IPS DF 4.7 (cell line): ENCODE results near the gene KLF15.
A peak's percentile ranks its signal among the peaks of the same experiment; 100 is the strongest.

ENCODE experiments used
- DNase-seq: peaks from one replicate; pipeline ENCODE4 v3.0.0-alpha.2; 2013; ENCODE audit warnings: low spot score; ENCODE audit errors: extremely low read depth

The KLF15 gene

DNA sequence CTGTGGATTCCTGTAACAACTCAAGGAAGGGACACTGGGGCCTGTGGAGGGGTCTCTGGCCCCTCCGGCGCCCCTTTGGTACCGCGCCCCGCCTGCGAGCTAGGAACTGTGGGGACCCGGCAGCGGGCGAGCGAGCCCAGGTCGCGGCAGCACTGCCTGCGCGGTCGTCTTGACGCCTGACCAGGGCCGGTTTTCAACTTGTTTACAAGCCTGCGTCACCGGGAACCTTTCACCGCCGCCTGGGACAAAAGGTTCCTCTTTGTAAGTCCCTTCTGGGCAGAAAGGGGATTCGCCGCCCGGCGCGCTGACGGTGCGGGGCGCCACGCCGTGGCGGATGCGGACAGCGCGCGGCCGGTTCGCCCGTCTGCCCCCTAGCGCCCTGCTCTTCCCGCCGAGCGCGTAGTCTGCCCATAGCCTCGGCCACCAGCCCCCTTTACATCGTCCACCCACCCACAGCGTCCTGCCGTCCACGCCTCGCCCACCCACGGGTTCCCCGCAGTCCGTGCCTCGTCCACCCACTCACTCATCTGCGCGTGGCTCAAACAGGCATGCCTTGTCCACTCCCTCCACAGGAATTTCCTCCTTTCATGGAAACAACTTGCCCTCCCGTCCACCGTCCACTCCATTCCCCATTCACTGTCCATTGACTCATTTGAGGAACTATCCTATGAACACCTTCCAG is 32.0 kb upstream of the KLF15 start:
- DNase-seq, result peak; percentile 75

DNA sequence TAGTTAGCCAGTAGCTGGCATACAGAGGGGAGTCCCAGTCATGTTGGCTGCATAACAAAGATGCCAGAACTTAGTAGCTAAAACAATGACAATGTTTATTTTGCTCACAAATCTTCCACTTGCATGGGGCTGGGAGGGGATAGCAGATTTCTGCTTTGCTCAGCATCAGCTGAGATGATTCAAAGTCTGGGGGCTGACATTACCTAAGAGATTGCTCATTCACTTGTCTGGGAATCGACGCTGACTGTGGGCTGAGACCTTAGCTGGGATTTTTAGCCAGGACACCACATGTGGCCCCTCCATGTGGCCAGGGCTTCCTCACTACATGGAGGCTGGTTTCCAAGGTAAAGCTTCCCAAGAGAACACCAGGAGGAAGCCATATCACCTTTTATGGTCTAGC is 24.8 kb upstream of the KLF15 start:
- no peak for DNase-seq

DNA sequence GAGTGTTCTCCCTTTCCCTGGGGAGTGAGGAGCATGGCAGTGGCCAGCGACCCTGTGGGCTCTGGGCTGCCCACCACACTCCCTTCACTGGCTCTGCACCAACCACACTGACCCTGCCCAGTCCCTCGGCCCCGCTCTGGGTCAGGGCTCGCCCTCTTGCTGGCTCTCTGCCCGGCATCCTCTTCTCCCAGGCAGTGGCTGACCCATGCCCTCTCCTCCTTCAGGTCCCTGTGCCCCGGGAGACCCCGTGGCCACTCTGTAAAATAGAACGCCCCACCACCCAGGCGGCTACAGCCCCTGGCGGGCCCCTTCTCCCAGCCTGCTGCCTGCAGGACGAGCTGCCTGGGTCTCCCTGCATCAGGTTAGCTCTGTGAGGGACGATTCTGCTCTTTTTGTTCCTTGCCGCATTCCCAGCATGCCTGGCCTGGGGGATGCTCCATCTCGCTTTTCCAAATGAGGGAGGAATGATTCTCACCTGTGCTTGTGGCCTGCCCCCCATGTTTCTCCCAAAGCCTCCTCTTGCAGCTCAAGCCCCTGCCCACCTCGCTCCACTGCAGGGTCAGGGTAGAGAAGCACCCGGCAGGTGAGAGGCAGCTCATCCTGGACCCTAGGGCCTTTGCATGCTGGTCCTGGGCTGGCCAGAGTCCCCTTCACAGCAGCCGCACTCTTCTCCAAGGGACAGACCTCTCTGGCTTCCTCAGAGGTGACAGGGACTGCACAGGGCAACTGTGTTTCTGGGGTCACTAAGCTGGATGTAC is 23.0 kb upstream of the KLF15 start:
- no peak for DNase-seq

DNA sequence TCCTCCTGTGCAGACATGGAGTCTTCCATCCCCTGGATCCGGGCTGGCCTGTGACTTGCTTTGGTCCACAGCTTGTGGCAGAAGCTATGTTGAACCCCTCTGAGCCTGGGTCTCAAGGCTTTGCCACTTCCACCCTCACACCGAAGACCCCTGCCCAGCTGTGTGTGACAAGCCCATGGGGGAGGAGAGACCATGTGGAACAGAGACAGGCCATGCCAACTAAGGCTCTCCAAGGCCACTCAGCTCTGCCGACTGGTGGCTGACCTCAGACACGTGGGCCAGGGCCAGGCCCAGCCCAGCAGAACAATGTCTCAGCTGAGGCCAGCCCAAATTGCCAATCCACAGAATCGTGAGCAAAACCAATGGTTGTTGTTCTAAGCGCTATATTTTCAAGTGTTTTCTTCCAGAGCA is 21.1 kb upstream of the KLF15 start:
- no peak for DNase-seq

DNA sequence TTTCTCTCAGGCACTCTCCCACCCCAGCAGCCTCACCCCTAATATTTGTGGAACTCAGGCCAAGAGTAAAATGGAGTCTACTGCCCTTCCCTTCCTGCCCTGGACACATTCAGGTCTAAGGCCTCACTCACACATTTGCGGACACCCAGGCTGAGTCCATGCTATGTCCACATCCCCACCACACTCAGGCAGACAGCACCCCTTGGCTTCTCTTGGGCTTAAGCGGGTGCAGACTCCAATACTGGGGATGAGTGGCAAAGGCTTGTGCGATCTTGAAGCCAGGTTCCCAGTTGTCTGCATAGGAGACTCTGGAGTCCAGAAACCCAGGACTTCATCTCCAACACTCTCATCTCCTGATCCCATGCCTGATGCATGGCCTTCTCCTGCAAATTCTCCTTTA is 20.0 kb upstream of the KLF15 start:
- no peak for DNase-seq

DNA sequence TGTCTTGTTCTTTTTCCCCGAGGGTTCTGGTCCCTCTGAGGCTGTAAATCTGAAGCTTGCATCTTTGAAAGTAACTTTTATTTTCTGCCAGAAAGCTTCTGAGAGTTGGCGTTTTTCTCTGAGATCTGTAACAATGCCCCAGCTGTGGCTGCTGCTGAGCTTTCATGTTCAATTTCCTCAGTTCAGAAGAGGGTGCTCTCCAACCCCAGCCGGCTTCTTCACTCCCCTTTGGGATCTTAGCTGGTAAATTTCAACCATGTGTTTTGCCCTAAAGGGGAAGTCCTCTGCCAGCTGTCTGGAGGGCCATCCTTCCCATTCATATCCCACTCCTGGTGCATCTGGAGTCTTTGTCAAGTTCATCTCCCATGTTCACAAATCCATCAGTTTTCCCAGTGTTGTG is 19.2 kb upstream of the KLF15 start:
- DNase-seq, result no peak

DNA sequence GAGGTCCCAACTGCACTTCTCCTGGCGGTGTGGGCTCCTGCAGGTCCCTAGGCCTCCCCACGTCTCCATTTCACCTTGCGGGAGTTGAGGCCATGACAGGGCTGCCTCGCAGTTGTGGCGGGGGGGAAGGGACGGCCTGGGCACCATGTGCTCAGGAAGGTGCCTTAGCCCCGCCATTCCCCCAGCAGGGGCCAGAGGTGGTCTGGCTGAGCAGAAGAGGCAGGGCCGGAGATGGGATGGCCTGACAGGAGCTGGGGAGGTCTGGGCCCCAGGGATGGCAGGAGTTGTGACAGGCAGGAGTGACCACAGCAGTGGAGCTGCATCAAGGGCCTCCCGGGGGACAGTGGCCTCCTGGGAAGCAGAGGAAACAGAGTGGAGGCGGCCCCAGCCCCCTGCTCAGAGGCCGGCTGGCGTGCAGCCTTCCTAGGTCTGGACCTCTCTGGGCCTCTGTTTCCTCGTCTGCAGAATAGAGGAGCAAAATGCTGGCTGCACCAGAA is 18.7 kb upstream of the KLF15 start:
- DNase-seq, result no peak

DNA sequence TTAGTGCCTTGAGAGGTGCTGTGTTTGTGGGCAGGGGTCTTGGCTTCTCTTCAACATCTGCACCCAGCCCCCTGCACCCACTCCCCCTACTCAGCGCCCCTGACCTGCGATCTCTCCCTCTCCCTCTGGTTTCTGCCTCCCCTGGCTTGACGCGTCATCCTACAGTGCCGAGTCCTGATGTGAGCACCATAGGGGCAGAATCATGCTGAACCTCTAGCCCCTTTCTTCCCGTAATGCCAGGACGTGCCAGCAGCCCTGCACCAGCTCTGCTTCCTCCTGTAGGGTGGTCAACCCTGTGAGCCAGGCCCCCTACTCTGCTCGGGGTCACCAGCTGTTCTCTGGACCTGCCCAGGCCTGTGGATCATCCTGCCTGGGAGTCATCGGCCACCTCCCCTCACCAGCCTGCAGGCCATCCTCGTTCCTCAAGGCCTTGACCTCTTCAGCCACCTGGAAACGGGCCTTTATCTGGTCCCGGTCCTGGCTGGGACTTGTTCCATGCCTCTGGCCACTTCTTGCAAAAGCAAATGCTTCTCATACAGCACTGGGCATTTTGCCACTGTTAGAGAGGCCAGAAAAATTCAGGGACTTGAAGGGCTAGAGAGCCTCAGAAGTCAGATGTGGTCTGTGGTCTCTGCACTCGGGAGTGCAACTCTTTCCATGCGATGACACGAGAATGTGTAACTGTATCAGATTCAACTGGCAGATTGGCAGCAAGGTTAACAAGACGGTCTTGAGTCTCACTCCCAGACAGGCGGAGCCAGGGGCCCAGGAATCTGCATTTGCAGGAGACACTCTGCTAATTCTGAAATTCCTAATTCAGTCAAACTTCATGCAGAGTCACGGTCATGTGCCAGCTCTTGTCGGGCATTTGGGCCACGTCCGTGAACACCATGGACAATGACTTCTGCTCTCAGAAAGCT is 16.7 kb upstream of the KLF15 start:
- DNase-seq, result no peak

DNA sequence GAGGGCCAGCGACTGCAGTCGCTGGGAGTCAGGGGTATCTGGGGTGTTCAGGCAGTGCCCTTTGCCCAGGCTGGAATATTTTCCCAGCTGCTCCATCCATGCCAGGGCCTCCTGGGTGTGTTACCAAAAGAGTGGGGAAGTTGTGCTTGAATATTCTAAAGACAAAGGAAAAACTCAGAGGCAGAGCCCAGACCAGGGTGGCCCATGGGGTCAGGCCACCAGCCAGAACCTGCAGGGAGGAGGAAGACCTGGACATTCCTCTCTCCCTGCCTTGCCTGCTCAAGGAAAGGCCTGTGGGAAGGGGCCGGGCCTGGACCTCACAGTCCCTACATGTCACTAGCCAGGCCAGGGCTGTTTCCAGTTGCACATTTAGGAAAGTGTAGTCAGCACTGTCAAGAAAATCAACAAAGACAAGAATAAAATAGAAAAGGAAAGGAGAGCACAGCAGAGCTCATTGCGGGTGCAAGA is 16.0 kb upstream of the KLF15 start:
- DNase-seq, result no peak

DNA sequence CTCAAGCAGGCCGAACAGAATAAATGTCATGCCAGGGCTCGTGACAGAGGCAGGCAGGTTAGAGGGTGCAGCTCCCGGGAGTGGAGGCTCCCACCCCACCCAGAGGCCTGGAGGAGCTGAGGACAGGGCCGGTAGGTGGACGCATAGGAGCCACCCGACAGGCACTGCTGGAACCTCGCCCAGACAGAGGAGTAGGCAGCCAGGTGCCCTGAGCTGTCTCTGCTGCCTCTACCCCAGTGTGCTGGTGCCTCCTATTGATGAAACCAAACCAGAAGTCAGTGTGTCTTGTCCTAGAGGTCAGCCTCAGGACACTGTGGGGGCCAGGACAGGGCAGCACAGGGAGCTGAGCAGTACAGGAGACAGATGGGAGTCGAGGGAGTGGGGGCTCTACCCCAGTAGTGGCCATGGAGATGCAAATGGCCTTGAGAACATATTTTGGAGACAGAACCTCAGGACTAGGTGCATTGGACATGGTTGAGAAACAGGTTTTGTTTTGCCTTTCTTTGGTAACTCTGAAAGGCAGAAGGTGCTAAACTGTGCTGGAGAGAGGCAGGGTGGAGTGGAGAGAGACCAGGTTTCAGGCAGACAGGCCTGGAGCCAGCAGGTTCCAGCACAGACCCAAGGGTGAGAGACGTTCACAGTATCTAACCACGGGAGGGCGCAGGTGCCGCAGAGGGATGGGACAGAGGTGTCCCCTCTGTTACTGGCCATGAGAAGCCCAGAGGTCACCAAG is 15.4 kb upstream of the KLF15 start:
- DNase-seq, result no peak

DNA sequence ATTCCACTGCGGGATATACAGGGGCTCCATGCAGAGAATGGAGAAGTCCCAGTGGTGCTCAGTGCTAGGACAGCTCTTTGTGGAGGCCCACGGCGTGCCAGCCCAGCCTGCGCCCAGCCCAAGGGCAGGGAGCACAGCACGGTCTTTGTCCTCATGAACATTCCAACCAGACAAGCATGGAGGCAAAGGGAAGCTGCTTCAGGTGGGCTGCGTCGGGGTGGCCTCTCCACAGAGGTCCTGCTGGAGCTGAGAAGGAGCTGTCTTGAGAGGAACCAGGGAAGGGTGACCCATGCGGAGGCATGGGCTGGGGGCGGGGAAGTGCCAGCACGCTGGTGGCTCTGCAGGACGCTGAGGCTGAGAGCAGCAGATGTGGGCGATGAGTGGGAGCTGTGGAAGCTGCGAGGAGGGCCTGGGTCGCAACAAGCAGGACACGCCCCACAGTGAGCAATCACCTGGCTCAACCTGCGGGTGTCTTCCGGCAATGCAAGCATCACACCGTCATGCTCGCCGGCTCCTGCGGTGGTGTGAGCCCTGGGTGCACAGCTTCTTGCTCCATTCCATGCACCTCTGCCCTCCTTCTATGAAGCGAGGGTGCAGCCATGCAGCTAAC is 14.0 kb upstream of the KLF15 start:
- no peak for DNase-seq

DNA sequence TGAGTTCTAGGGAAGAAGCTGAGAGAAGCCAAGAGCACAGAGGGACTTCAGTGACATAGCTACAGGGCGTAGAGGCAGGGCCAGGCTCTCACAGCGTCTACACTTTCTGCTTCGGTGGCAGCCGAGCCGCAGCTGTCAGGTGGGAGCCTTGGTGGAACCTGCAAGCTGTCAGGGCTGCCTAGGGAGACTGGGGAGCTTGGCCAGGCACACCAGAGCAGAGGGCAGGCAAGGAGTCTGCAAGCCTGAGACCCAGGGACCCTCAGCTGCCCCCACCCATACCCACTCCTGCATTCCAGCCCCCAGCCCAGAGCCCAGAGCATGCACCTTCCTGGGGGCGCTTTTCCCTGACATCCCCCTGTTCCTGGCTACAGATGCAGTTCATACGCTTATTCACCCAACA is 13.4 kb upstream of the KLF15 start:
- DNase-seq, result no peak

DNA sequence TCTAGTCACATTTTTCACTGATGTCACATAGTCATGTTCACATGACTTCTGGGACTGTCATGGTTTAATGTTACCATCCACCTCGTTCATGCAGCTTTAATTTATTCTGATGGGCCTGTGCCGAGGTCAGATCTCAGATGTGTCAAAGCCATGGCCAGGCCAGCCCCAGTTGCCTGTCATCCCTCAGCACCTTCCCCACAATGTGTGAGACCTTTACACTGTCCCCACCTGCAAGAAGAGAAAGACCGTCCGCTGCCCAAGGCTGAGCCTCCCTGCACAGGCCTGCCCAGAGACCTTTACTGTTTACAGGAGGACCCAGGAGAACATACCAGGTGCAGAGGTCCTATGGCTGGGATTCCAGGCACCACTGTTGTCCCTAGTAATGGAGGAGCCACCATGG is 12.8 kb upstream of the KLF15 start:
- no peak for DNase-seq

DNA sequence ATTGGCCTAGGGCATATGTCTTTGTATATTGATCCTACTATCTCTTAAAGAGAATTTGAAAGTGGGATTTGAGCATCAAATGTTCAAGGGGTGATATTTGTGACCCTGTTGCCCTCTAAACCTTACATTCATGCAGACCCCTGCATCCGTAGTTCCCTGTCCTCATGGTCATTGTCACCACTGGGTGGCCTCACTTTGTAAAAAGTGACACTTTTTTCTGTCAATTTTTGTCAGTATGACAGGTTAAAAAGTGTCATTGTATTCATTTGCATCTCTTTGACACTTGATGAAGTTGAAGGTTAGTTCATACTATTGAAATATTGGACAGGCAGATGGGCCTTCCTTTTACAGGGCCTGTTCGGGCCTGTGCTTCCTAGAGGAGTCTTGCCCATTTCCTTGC is 12.3 kb upstream of the KLF15 start:
- no peak for DNase-seq

DNA sequence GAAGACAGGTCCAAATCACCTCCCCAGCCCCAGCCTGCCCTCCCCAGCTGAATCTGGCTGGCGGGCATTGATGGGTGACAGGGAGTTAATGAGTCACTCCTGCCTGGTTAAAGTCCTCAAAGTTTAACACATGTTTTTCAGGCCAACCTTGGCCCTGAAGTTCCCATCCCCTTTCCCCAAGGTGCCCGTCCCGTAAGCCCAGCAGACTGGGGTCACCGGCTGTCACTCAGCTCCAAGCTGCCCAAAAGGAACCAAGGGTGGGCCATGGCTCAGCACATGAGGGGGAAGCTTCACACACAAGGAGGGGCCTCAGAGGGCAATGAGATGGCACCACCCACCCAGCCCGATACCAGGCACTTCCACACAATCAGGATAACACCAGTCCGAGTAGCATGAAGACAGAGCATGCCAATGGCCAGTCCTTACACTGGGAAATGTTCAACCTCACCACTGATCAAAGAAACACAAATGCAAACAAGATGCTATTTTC is 10.2 kb upstream of the KLF15 start:
- no peak for DNase-seq

DNA sequence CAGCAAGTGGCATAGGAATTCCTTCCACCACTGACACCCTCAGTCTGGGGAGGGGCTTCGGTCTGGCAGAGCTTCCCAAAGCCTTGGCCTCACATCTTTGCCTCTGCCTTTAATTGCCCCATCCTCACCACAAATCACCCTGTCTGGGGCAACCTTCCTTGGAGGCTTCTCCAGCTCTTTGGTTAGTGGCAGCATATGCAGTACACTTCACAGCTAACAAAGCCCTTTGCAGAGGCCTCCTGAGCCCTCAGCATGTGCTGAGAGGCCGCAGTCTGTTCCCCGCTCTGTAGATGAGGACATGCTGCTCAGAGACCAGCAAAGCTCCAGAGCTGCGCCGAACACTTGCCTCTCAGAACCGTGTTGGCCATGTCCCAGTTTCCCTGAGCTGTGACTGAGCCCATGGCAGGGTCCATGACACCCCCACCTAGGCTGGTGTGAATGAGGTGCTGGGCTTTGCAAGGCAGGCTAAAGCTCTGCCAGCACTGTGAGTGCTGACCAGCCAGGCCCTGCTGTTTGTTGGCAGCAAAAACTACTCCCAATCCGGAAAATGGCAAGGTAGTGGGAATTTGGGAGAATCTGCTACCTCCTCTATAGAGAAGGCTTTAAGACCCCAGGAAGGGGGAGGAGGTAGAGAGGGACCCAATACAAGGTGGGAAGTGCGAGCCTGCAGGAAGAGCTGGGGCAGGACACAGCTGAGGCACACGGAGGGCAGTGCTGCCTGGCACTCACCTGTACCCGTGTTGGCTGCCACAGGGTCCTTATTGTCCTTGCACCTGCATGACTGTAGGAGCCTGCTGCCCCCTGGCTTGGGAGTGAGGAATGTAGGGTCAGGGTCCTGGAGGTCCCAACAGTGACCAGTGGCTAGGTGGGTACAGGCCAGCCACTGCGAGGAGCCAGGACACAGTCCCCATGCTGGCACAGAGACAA is 8.4 kb upstream of the KLF15 start:
- no peak for DNase-seq

DNA sequence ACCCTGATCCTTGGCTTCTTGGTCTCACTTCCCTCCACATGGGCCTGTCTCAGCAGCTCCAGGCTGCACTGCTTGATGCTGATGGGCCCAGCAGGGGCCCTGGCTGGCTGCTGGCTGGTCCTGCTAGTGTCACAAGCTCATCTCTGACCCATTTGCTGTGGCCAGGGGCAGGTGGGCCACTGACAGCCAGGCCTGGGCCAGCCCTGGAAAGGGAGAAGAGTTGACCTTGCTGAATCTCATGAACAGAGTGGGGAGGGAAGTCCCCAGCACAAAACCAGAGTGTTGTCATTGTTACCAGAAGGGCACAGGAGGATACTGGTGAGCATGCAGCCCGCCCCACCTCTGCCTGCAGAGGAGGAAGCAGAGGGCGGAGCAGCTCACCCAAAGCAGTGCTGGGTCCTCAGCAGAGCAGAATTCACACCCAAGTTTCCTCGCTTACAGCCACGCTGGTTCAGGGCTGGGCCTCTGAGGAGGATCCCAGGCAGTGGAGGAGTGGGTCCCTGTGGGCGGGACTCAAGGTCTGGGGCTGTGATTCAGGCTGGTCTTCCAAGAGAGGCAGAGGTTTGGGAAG is 7.6 kb upstream of the KLF15 start:
- DNase-seq, result no peak

DNA sequence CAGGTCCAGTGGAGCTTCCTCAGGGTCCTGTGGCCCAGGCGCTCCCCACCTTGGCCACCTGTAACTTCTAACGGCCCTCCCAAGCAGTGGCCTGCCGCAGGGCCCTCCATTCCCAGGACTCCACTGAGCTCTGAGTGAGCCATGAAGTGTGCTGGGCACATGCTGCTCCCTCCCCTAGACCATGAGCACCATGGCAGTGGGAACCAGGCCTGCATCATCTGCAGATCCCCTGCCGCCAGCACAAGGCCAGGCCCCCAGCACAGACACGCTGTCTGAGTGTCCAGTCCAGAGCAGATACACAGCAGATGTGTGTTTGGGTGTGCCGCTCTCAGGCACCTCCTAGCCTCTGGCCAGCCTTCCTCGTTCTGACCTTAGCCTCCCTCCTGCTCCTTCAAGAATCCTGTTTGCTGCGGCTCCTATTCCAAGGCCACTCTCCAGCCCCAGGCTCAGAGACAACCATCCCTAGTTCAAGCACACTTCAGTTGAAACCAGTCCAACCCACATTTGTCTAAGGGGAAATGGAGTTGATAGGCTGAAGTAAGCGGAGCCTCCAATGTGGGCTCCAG is 7.0 kb upstream of the KLF15 start:
- DNase-seq, result no peak

DNA sequence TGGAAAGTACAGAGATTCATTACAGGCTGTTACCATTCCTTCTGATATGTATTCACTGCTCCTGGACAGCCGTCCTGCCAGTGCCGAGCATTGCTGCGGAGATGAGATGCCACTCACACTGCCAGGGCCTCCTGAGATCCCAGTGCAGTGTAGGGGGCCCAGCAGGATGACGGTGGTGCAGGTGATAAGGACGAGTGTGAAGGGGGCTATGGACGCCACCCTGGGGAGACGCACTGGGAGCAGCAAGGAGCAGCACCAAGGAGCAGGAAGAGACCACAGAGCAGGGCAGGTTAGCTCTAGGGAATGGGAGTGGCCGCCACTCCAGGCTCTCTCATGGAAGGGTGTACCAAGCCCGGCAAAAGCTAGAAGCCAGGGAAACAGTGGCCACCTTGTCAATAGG is 4.0 kb upstream of the KLF15 start:
- DNase-seq, result no peak
